HCT116 (cell line): Measurements from ENCODE around the gene PFN3. TPM values are rescaled to one million over a fixed set of nuclear protein-coding genes. Genes with fewer than 3 reads are reported as not detected.
A peak's percentile ranks its signal among the peaks of the same experiment; 100 is the strongest.

Experiments
- ATAC-seq: fragments of 200-7000 bp; cut with Tn5 transposase; 2 replicates; pipeline ENCODE4 v1.9.1; 2020; ENCODE audit warnings: mild to moderate bottlenecking, moderate library complexity
- BruUV-seq: library from RNA; stranded (reverse); fragments of 400-500 nt; replicated peaks from 2 replicates; lab custom pipeline; 2021; lab: Mats Ljungman, UMichigan
- CTCF ChIA-PET: fragments of 300-600 bp; sonication (Branson Sonifier 250); formaldehyde crosslinking; loops from one replicate; lab custom pipeline; 2021; ENCODE audit warnings: antibody characterized with exemption; lab: Charles Lee
- POLR2A ChIA-PET: fragments of 300-600, 350-600 bp; sonication (Branson Sonifier 250); formaldehyde crosslinking; loops from one replicate; lab custom pipeline; 2021; ENCODE audit warnings: antibody characterized with exemption; lab: Charles Lee
- RAD21 ChIA-PET, 2 experiments: fragments of 300-600 bp; sonication (Branson Sonifier 250); formaldehyde crosslinking; loops; one replicate each; lab custom pipeline; 2023; ENCODE audit warnings: low total read pairs in 2 of 2; ENCODE audit not compliant: uncharacterized antibody in 2 of 2, unreplicated experiment in 2 of 2, low non-redundant PET in 1 of 2; lab: Charles Lee
- DNase-seq: peaks from one replicate; pipeline ENCODE4 v3.0.0-alpha.2; 2010; ENCODE audit warnings: low read depth, low spot score
- H2AFZ ChIP-seq: fragments of 200-600 bp; shearing (Covaris generic), sonication (generic); 2 replicates; pipeline ENCODE4 v1.6.1; 2017; ENCODE audit warnings: low read depth, mixed run types, mixed read lengths, antibody characterized with exemption, low read length; ENCODE audit not compliant: poor library complexity, severe bottlenecking
- H3K27ac ChIP-seq: 2 replicates; pipeline ENCODE4 v1.5.1; 2012; ENCODE audit warnings: low read depth, low read length
- H3K27me3 ChIP-seq: fragments of 200-600 bp; sonication (generic); 2 replicates; pipeline ENCODE4 v1.6.1; 2016; ENCODE audit warnings: mixed run types, low read length, mixed read lengths; ENCODE audit not compliant: insufficient read depth
- H3K36me3 ChIP-seq, 2 experiments: fragments of 200-500 bp in 1 of 2; fragments of 200-600 bp in 1 of 2; sonication (Bioruptor generic) in 1 of 2; sonication (generic) in 1 of 2; 2 replicates each; pipeline versions ENCODE4 v1.5.1 to v1.6.1; 2014 to 2016; ENCODE audit warnings: low read length in 2 of 2, inconsistent platforms in 1 of 2, mixed read lengths in 1 of 2, mixed run types in 1 of 2; ENCODE audit not compliant: insufficient read depth in 2 of 2, control insufficient read depth in 1 of 2
- H3K4me1 ChIP-seq, 2 experiments: fragments of 200-600 bp in 1 of 2; sonication (generic) in 1 of 2; 2 replicates each; pipeline versions ENCODE4 v1.5.1 to v1.6.1; 2012 to 2017; ENCODE audit warnings: low read length in 2 of 2, inconsistent platforms in 1 of 2, mild to moderate bottlenecking in 1 of 2, mixed read lengths in 1 of 2, mixed run types in 1 of 2, moderate library complexity in 1 of 2; ENCODE audit not compliant: insufficient read depth in 2 of 2, control insufficient read depth in 1 of 2
- H3K4me2 ChIP-seq: fragments of 200-600 bp; sonication (generic); 2 replicates; pipeline ENCODE4 v1.6.1; 2017; ENCODE audit warnings: mixed run types, low read length, mixed read lengths
- H3K4me3 ChIP-seq, 2 experiments: fragments of 200-600 bp in 1 of 2; sonication (generic) in 1 of 2; replicated peaks in 1 of 2; 2 replicates each; pipeline ENCODE4 v1.5.1; 2011 to 2016; ENCODE audit warnings: low read length in 2 of 2, control low read depth in 1 of 2, low read depth in 1 of 2, mild to moderate bottlenecking in 1 of 2, mixed read lengths in 1 of 2, mixed run types in 1 of 2
- H3K79me2 ChIP-seq: fragments of 200-600 bp; sonication (generic); 2 replicates; pipeline ENCODE4 v1.6.1; 2017; ENCODE audit warnings: mild to moderate bottlenecking, mixed run types, low read length, moderate library complexity, mixed read lengths; ENCODE audit not compliant: insufficient read depth
- H3K9ac ChIP-seq: fragments of 200-600 bp; sonication (generic); 2 replicates; pipeline ENCODE4 v1.6.1; 2016; ENCODE audit warnings: low read length, mixed read lengths
- H3K9me2 ChIP-seq: fragments of 200-600 bp; sonication (generic), shearing (Covaris generic); 2 replicates; pipeline ENCODE4 v1.6.1; 2017; ENCODE audit warnings: mixed run types, mild to moderate bottlenecking, moderate library complexity; ENCODE audit not compliant: insufficient read depth
- H3K9me3 ChIP-seq, 2 experiments: fragments of 200-500 bp in 1 of 2; fragments of 200-600 bp in 1 of 2; sonication (Bioruptor generic) in 1 of 2; sonication (generic) in 1 of 2; 2 replicates each; pipeline ENCODE4 v1.6.1; 2014 to 2017; ENCODE audit warnings: low read length in 2 of 2, mixed read lengths in 2 of 2, inconsistent platforms in 1 of 2, low read depth in 1 of 2, mild to moderate bottlenecking in 1 of 2, mixed run types in 1 of 2, moderate library complexity in 1 of 2; ENCODE audit not compliant: control insufficient read depth in 1 of 2, insufficient read depth in 1 of 2
- H4K20me1 ChIP-seq: fragments of 200-600 bp; sonication (generic), shearing (Covaris generic); 2 replicates; pipeline ENCODE4 v1.6.1; 2017; ENCODE audit warnings: mixed run types, mild to moderate bottlenecking, moderate library complexity; ENCODE audit not compliant: insufficient read depth
- CBX3 ChIP-seq: IDR thresholded peaks from 2 replicates; pipeline ENCODE4 v1.6.1; 2012; ENCODE audit warnings: low read depth
- CEBPB ChIP-seq: IDR thresholded peaks from 2 replicates; pipeline ENCODE4 v1.6.1; 2012; ENCODE audit warnings: low read depth
- ELF1 ChIP-seq: IDR thresholded peaks from 2 replicates; pipeline ENCODE4 v1.6.1; 2012; ENCODE audit warnings: low read depth, borderline replicate concordance
- EZH2phosphoT487 ChIP-seq: fragments of 200-600 bp; IDR thresholded peaks from 2 replicates; pipeline ENCODE4 v1.6.1; 2018; ENCODE audit warnings: antibody characterized with exemption, borderline replicate concordance
- POLR2A ChIP-seq: IDR thresholded peaks from 2 replicates; pipeline ENCODE4 v1.7.0; 2011; ENCODE audit warnings: borderline replicate concordance; ENCODE audit not compliant: insufficient read depth, insufficient read length; ENCODE audit errors: extremely low read depth
- RAD21 ChIP-seq: IDR thresholded peaks from 2 replicates; pipeline ENCODE4 v1.6.1; 2012; ENCODE audit warnings: low read depth, mild to moderate bottlenecking
- SRF ChIP-seq: IDR thresholded peaks from 2 replicates; pipeline ENCODE4 v1.6.1; 2012; ENCODE audit warnings: low read depth
- TCF7L2 ChIP-seq: IDR thresholded peaks from 2 replicates; pipeline ENCODE4 v1.7.0; 2011; ENCODE audit warnings: borderline replicate concordance, inconsistent platforms; ENCODE audit not compliant: insufficient read depth, insufficient read length; ENCODE audit errors: extremely low read depth
- intact Hi-C: fragments of 100-400 bp; cut with micrococcal nuclease; formaldehyde crosslinking; loops from 2 replicates; pipeline ENCODE4 v1.10.0; 2022
- total RNA-seq: library from RNA; stranded (reverse); gene quantifications from one replicate; pipeline ENCODE4 v1.2.1, GENCODE V29; 2021; ENCODE audit not compliant: unreplicated experiment
- TF ChIP-seq, protein P1 (sequence below): IDR thresholded peaks from 2 replicates; pipeline ENCODE4 v1.6.1; 2012
- TF ChIP-seq, protein P2 (sequence below), 3 experiments: fragments of 200-600 bp in 1 of 3; sonication (generic) in 1 of 3; IDR thresholded peaks in 2 of 3; conservative IDR thresholded peaks in 1 of 3; 2 replicates each; pipeline ENCODE4 v1.5.1; 2012 to 2017; ENCODE audit warnings: low read depth in 2 of 3, low read length in 2 of 3, antibody characterized with exemption in 1 of 3, borderline replicate concordance in 1 of 3, control low read depth in 1 of 3, mild to moderate bottlenecking in 1 of 3, mixed read lengths in 1 of 3, mixed run types in 1 of 3, moderate library complexity in 1 of 3; ENCODE audit not compliant: insufficient read depth in 1 of 3

Gene PFN3
- total RNA-seq, 1 experiment from 2014 or later, result not detected

DNA sequence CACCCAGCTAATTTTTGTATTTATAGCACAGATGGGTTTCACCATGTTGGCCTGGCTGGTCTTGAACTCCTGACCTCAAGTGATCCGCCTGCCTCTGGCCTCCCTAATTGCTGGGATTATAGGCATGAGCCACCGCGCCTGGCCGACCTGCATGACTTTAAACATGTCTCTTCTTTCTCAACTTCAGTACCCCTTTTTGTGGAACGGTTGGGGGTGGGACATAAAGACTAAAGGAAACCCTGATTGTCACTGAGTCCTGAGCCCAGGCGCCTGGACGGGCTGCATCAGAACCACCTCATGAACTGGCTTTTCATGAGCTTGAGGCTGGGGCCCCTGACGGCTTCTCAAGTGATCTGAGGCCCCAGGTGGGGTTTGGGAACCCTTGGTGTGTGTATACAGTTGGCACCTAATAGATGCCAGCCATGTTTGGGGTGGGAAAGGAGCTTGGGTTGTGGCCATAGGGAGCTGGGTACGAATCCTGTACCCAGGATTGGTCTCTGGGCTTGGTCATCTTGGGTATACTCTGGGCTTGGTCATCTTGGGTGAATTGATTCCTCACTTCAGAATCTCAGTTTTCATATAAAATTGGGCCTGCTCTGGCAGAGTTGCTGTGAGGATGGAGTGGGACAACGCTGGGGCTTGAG lies 28.2 kb upstream of the PFN3 start:
- Histone ChIP-seq H3K9me3 (no peaks in the 10 kb centered on the region), H3K27ac (peak overlapping the region; percentile 25; the same call in 1 of the 2 replicates), H3K9me2 (no peaks in the 10 kb centered on the region), H3K4me3 (no peak overlapping the region), H3K79me2 (peaks cover 39% of the 10 kb centered on the region), H3K4me1 (peaks cover 15 to 28% of the 10 kb centered on the region in 2 experiments), H3K4me2 (peak overlapping the region; percentile 100), H3K36me3 (peaks cover 12 to 24% of the 10 kb centered on the region in 2 experiments; a peak in 3 of 4 replicates), H2AFZ (no peak overlapping the region), H3K9ac (no peak overlapping the region), H4K20me1 (no peaks in the 10 kb centered on the region), H3K27me3 (no peaks in the 10 kb centered on the region)
- no TSS peak for BruUV-seq
- CTCF ChIA-PET, result no interaction called here
- intact Hi-C loops, result no loop called here
- RAD21 ChIA-PET, result interaction anchor here in 1 of 2 experiments (0.7 kb wide), 1 partner anchor 34 kb away, joined by 3 read pairs; no protein-coding TSS in a partner anchor
- no peak for TF ChIP-seq CEBPB
- TF ChIP-seq TCF7L2, result no peak
- no peak for TF ChIP-seq EZH2phosphoT487
- no peak for TF ChIP-seq ELF1
- TF ChIP-seq CBX3, result no peak
- TF ChIP-seq SRF, result no peak
- TF ChIP-seq RAD21, result no peak
- TF ChIP-seq, protein P1, sequence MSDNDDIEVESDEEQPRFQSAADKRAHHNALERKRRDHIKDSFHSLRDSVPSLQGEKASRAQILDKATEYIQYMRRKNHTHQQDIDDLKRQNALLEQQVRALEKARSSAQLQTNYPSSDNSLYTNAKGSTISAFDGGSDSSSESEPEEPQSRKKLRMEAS, result no peak
- TF ChIP-seq, protein P2, sequence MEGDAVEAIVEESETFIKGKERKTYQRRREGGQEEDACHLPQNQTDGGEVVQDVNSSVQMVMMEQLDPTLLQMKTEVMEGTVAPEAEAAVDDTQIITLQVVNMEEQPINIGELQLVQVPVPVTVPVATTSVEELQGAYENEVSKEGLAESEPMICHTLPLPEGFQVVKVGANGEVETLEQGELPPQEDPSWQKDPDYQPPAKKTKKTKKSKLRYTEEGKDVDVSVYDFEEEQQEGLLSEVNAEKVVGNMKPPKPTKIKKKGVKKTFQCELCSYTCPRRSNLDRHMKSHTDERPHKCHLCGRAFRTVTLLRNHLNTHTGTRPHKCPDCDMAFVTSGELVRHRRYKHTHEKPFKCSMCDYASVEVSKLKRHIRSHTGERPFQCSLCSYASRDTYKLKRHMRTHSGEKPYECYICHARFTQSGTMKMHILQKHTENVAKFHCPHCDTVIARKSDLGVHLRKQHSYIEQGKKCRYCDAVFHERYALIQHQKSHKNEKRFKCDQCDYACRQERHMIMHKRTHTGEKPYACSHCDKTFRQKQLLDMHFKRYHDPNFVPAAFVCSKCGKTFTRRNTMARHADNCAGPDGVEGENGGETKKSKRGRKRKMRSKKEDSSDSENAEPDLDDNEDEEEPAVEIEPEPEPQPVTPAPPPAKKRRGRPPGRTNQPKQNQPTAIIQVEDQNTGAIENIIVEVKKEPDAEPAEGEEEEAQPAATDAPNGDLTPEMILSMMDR (IDR thresholded peaks at IDR 0.05 in 2 of 3, conservative IDR thresholded peaks at IDR 0.05 in 1 of 3; ENCODE audit: borderline replicate concordance in 1 of 3, insufficient read depth in 1 of 3, low read depth in 2 of 3, low read length in 2 of 3), result no peak
- TF ChIP-seq POLR2A, result no peak
- POLR2A ChIA-PET, result no interaction called here
- no peak for DNase-seq
- ATAC-seq, result no peak
